CD14-positive monocyte (primary cell): ENCODE data around the gene SLC4A4. TPM values are rescaled to one million over a fixed set of nuclear protein-coding genes. Genes with fewer than 3 reads are reported as not detected.

Source experiments
- DNase-seq, 3 donors: peaks; one replicate each; pipeline ENCODE4 v3.0.0-alpha.2; 2011 to 2022
- H2AFZ ChIP-seq: 2 replicates; pipeline ENCODE4 v1.6.0; 2012; ENCODE audit warnings: mild to moderate bottlenecking, low read depth, low read length, inconsistent platforms; ENCODE audit not compliant: insufficient read depth, poor library complexity, severe bottlenecking
- H3K27ac ChIP-seq, 2 donors: 1 replicate in 1 of 2; 2 replicates in 1 of 2; pipeline ENCODE4 v1.5.1; 2012 to 2013; ENCODE audit warnings: low read length in 2 of 2, control low read depth in 1 of 2, inconsistent platforms in 1 of 2, low read depth in 1 of 2, mild to moderate bottlenecking in 1 of 2
- H3K27me3 ChIP-seq, 2 donors: one replicate each; pipeline versions ENCODE4 v1.6.0 to v1.6.1; 2011 to 2013; ENCODE audit warnings: low read length in 2 of 2; ENCODE audit not compliant: control insufficient read depth in 2 of 2, insufficient read depth in 2 of 2
- H3K36me3 ChIP-seq, 2 donors: replicated peaks in 1 of 2; 1 replicate in 1 of 2; 2 replicates in 1 of 2; pipeline versions ENCODE4 v1.5.1 to v1.6.1; 2012 to 2013; ENCODE audit warnings: low read length in 2 of 2, control low read depth in 1 of 2, inconsistent platforms in 1 of 2, mild to moderate bottlenecking in 1 of 2; ENCODE audit not compliant: insufficient read depth in 2 of 2, control insufficient read depth in 1 of 2
- H3K4me1 ChIP-seq, 2 donors: 1 replicate in 1 of 2; 2 replicates in 1 of 2; pipeline versions ENCODE4 v1.5.1 to v1.6.1; 2012 to 2013; ENCODE audit warnings: low read length in 2 of 2, control low read depth in 1 of 2, inconsistent platforms in 1 of 2, mild to moderate bottlenecking in 1 of 2, moderate library complexity in 1 of 2; ENCODE audit not compliant: insufficient read depth in 2 of 2, control insufficient read depth in 1 of 2
- H3K4me2 ChIP-seq: replicated peaks from 2 replicates; pipeline ENCODE3; 2012; ENCODE audit warnings: low read length, moderate library complexity, mild to moderate bottlenecking; ENCODE audit not compliant: poor library complexity, severe bottlenecking; ENCODE audit errors: extremely low read depth
- H3K4me3 ChIP-seq, 3 experiments: fragments of 200-600 bp in 1 of 3; sonication (generic) in 1 of 3; replicated peaks in 1 of 3; 1 replicate in 2 of 3; 2 replicates in 1 of 3; pipeline ENCODE4 v1.5.1; 2011 to 2013; ENCODE audit warnings: low read length in 3 of 3, mild to moderate bottlenecking in 3 of 3, control low read depth in 2 of 3, low read depth in 2 of 3, inconsistent platforms in 1 of 3, moderate library complexity in 1 of 3
- H3K79me2 ChIP-seq: 2 replicates; pipeline ENCODE4 v1.6.0; 2012; ENCODE audit warnings: mild to moderate bottlenecking, control low read depth, inconsistent platforms, low read length, moderate library complexity; ENCODE audit not compliant: insufficient read depth
- H3K9ac ChIP-seq: 2 replicates; pipeline ENCODE4 v1.6.0; 2017; ENCODE audit warnings: low read length, mild to moderate bottlenecking; ENCODE audit not compliant: insufficient read depth, poor library complexity, severe bottlenecking
- H3K9me3 ChIP-seq, 2 donors: replicated peaks in 1 of 2; 1 replicate in 1 of 2; 2 replicates in 1 of 2; pipeline versions ENCODE4 v1.5.1 to v1.6.1; 2012 to 2013; ENCODE audit warnings: low read length in 2 of 2, control low read depth in 1 of 2; ENCODE audit not compliant: control insufficient read depth in 1 of 2, insufficient read depth in 1 of 2
- H4K20me1 ChIP-seq: 2 replicates; pipeline ENCODE4 v1.6.0; 2012; ENCODE audit warnings: mild to moderate bottlenecking, low read length, control low read depth, moderate library complexity; ENCODE audit not compliant: insufficient read depth
- H3K27ac Mint-ChIP-seq, 7 donors: one replicate each; pipeline ENCODE4 v1.8.0; 2020; ENCODE audit warnings: mild to moderate bottlenecking in 7 of 7, mixed read lengths in 7 of 7, moderate library complexity in 6 of 7, inconsistent platforms in 2 of 7
- H3K27me3 Mint-ChIP-seq, 3 donors: one replicate each; pipeline ENCODE4 v1.8.0; 2021 to 2022; ENCODE audit warnings: low read depth in 3 of 3, mild to moderate bottlenecking in 3 of 3, mixed read lengths in 3 of 3, moderate library complexity in 3 of 3, inconsistent platforms in 1 of 3
- H3K36me3 Mint-ChIP-seq, 2 donors: one replicate each; pipeline ENCODE4 v1.8.0; 2020; ENCODE audit warnings: mixed read lengths in 2 of 2, inconsistent platforms in 1 of 2, mild to moderate bottlenecking in 1 of 2
- H3K4me1 Mint-ChIP-seq: one replicate; pipeline ENCODE4 v1.8.0; 2020; ENCODE audit warnings: mild to moderate bottlenecking, mixed read lengths
- H3K4me3 Mint-ChIP-seq, 2 donors: one replicate each; pipeline ENCODE4 v1.8.0; 2020; ENCODE audit warnings: mild to moderate bottlenecking in 2 of 2, mixed read lengths in 2 of 2, moderate library complexity in 1 of 2
- H3K9me3 Mint-ChIP-seq, 7 donors: one replicate each; pipeline ENCODE4 v1.8.0; 2020 to 2022; ENCODE audit warnings: mixed read lengths in 7 of 7, mild to moderate bottlenecking in 6 of 7, moderate library complexity in 6 of 7, inconsistent platforms in 2 of 7
- WGBS: methylation state at CpG from one replicate; pipeline ENCODE4 v1.1.5; 2013; ENCODE audit warnings: missing lambda C conversion rate; ENCODE audit not compliant: insufficient coverage; 5-methylcytosine and 5-hydroxymethylcytosine counted together
- intact Hi-C, 2 donors: fragments of 100-400 bp; cut with micrococcal nuclease; formaldehyde crosslinking; loops; one replicate each; pipeline versions ENCODE4 v1.15.0 to v1.15.1; 2023
- polyA plus RNA-seq, 3 donors: library from polyadenylated mRNA; depleted of rRNA in 1 of 3; unstranded in 2 of 3; stranded (reverse) in 1 of 3; fragments of 300-500 nt in 2 of 3; fragments of >200 nt in 1 of 3; fragmentation: Illumina TruSeq in 2 of 3; gene quantifications; 1 replicate in 2 of 3; 2 replicates in 1 of 3; pipeline ENCODE4 v1.2.3, GENCODE V29; 2012 to 2021
- TF ChIP-seq, protein P1 (sequence below): fragments of 200-600 bp; IDR thresholded peaks from one replicate; pipeline ENCODE4 v1.8.0; 2022; ENCODE audit warnings: antibody characterized with exemption, mild to moderate bottlenecking

The SLC4A4 gene
- polyA plus RNA-seq, 3 donors = 0.03 TPM; not detected in 2

DNA sequence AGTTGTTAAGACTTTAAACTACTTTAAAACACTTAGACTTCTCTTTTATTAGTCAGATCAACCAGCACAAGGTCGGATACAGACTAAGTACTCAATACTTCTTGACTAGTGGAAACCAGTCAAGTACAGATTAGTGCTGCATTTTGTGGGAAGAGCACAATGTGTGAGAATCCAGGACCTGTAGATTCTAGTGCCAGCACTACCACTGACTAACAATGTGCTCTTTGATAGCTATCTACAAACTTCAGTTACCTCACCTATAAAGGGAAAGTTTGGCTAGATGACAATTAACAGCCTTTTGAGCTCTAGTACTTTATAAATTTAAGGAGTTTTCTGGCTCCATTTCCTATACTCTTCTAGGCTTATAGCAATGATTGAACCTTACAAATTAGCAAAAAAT is 181.5 kb downstream of the SLC4A4 start:
- intact Hi-C loops = no loop called here
- Mint-ChIP-seq H3K4me3 (no peak overlapping the region), H3K27me3 (no peaks in the 10 kb centered on the region), H3K27ac (no peak overlapping the region), H3K9me3 (peaks cover 8 to 17% (median 9%) of the 10 kb centered on the region in 7 donors), H3K36me3 (no peaks in the 10 kb centered on the region), H3K4me1 (no peaks in the 10 kb centered on the region)
- H3K4me1 ChIP-seq = no peaks in the 10 kb centered on the region
- TF ChIP-seq, protein P1, sequence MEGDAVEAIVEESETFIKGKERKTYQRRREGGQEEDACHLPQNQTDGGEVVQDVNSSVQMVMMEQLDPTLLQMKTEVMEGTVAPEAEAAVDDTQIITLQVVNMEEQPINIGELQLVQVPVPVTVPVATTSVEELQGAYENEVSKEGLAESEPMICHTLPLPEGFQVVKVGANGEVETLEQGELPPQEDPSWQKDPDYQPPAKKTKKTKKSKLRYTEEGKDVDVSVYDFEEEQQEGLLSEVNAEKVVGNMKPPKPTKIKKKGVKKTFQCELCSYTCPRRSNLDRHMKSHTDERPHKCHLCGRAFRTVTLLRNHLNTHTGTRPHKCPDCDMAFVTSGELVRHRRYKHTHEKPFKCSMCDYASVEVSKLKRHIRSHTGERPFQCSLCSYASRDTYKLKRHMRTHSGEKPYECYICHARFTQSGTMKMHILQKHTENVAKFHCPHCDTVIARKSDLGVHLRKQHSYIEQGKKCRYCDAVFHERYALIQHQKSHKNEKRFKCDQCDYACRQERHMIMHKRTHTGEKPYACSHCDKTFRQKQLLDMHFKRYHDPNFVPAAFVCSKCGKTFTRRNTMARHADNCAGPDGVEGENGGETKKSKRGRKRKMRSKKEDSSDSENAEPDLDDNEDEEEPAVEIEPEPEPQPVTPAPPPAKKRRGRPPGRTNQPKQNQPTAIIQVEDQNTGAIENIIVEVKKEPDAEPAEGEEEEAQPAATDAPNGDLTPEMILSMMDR = no peak
- H3K4me3 ChIP-seq = no peak overlapping the region
- peaks cover 5 to 17% of the 10 kb centered on the region in 2 donors for H3K9me3 ChIP-seq
- no peak overlapping the region for H3K9ac ChIP-seq
- no peaks in the 10 kb centered on the region for H4K20me1 ChIP-seq
- H2AFZ ChIP-seq = no peak overlapping the region
- H3K79me2 ChIP-seq = no peaks in the 10 kb centered on the region
- no peaks in the 10 kb centered on the region for H3K27me3 ChIP-seq
- WGBS = no CpG with 5 or more reads among the region's 1 CpG
- no peak overlapping the region for H3K4me2 ChIP-seq
- H3K36me3 ChIP-seq = no peaks in the 10 kb centered on the region
- H3K27ac ChIP-seq = no peak overlapping the region
- no peak for DNase-seq

DNA sequence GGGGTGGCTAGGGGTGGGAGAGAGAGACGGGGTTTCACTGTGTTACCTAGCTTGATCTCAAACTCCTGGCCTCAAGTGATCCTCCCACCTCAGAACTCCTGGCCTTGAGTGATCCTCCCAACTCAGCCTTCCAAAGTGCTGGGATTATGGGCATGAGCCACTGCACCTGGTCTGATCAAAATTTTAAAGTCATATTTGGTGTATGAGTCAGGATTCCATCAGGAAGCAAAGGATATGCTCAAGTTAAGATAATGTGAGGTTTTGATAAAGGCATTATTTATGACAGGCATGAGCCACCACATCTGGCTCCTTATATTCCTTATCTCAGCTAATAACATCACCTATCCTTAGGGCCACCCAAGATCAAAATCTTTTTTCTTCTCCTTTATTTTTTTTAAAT is 182.0 kb downstream of the SLC4A4 start:
- Histone ChIP-seq H3K4me1 (no peaks in the 10 kb centered on the region), H3K36me3 (no peaks in the 10 kb centered on the region), H3K4me2 (no peak overlapping the region), H4K20me1 (no peaks in the 10 kb centered on the region), H3K9ac (no peak overlapping the region), H3K79me2 (no peaks in the 10 kb centered on the region), H3K27me3 (no peaks in the 10 kb centered on the region), H3K9me3 (peaks cover 5 to 17% of the 10 kb centered on the region in 2 donors), H3K4me3 (no peak overlapping the region), H3K27ac (no peak overlapping the region), H2AFZ (no peak overlapping the region)
- WGBS = no CpG with 5 or more reads among the region's 1 CpG
- intact Hi-C loops = no loop called here
- no peaks in the 10 kb centered on the region for H3K36me3 Mint-ChIP-seq
- peaks cover 5 to 16% (median 9%) of the 10 kb centered on the region in 7 donors for H3K9me3 Mint-ChIP-seq
- no peak overlapping the region for H3K4me3 Mint-ChIP-seq
- TF ChIP-seq, protein P1 = no peak
- H3K4me1 Mint-ChIP-seq = no peaks in the 10 kb centered on the region
- no peak overlapping the region for H3K27ac Mint-ChIP-seq
- no peaks in the 10 kb centered on the region for H3K27me3 Mint-ChIP-seq
- no peak for DNase-seq
